ENCODE results near the gene ITCH.

DNA sequence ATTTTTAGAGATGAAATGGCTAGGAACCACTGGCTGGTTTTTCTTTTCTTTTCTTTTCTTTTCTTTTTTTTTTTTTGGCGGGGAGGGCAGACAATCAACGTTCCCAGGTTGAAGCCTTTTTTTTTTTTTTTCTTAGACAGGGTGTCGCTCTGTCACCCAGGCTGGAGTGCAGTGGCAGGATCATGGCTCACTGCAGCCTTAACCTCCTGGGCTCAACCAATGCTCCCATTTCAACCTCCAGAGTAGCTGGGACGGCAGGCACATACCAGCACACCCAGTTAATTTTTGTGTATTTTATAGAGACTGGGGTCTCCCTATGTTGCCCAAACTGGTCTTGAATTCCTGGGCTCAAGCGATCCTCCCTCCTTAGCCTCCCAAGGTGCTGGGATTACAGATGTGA lies 18.8 kb upstream of the ITCH start:
- TF ChIP-seq POLR2AphosphoS5 (IDR thresholded peaks at IDR 0.05; ENCODE audit: low read depth, low read length) (no peak), POLR2A (IDR thresholded peaks at IDR 0.05; ENCODE audit: low read depth, low read length) (no peak)
